K562 (cell line): ENCODE results near the gene PRDX6. TPM values are rescaled to one million over a fixed set of nuclear protein-coding genes. Genes with fewer than 3 reads are reported as not detected.

Source experiments
- ARID1B ChIP-seq: fragments of 450-650 bp; IDR thresholded peaks from 2 replicates; pipeline ENCODE4 v1.6.1; 2016; ENCODE audit warnings: antibody characterized with exemption, mild to moderate bottlenecking, inconsistent platforms
- BCL6 ChIP-seq: fragments of 250-450 bp; sonication (Bioruptor Pico); IDR thresholded peaks from 2 replicates; pipeline ENCODE4 v1.4.0; 2020
- GTF2A2 ChIP-seq: IDR thresholded peaks from 2 replicates; pipeline ENCODE4 v1.6.1; 2016; ENCODE audit warnings: mild to moderate bottlenecking, missing genetic modification characterization, missing compliant biosample characterization
- HDAC8 ChIP-seq: fragments of 450-650 bp; IDR thresholded peaks from 2 replicates; pipeline ENCODE4 v1.6.1; 2016; ENCODE audit warnings: mild to moderate bottlenecking, missing genetic modification characterization, moderate library complexity, missing compliant biosample characterization
- HDGF ChIP-seq: fragments of 450-650 bp; IDR thresholded peaks from 2 replicates; pipeline ENCODE4 v1.6.1; 2016
- HMG20A ChIP-seq: fragments of 450-650 bp; formaldehyde crosslinking; conservative IDR thresholded peaks from 2 replicates; pipeline ENCODE4 v1.4.0; 2020; ENCODE audit warnings: mild to moderate bottlenecking, mixed read lengths
- JUND ChIP-seq, 2 experiments: IDR thresholded peaks; 2 replicates in 1 of 2; 3 replicates in 1 of 2; pipeline ENCODE4 v1.6.1; 2011; ENCODE audit warnings: borderline replicate concordance in 2 of 2, low read depth in 2 of 2, low read length in 2 of 2, improper control_type of control experiment in 1 of 2, missing biosample characterization in 1 of 2, missing genetic modification characterization in 1 of 2, missing genetic modification reagents in 1 of 2
- MIER1 ChIP-seq: fragments of 450-650 bp; IDR thresholded peaks from 2 replicates; pipeline ENCODE4 v1.6.1; 2016; ENCODE audit warnings: antibody characterized with exemption, mild to moderate bottlenecking, low read depth
- NFIX ChIP-seq: fragments of 250-450 bp; sonication (Bioruptor Pico); IDR thresholded peaks from 2 replicates; pipeline ENCODE4 v1.4.0; 2020; ENCODE audit warnings: low read depth, mild to moderate bottlenecking, moderate library complexity
- OTX1 ChIP-seq: fragments of 450-650 bp; formaldehyde crosslinking; IDR thresholded peaks from 2 replicates; pipeline ENCODE4 v1.4.0; 2022; ENCODE audit warnings: mild to moderate bottlenecking
- RAD21 ChIP-seq, 2 experiments: fragments of 250-450 bp in 1 of 2; fragments of 450-650 bp in 1 of 2; sonication (Bioruptor Pico) in 1 of 2; formaldehyde crosslinking in 1 of 2; IDR thresholded peaks in 1 of 2; conservative IDR thresholded peaks in 1 of 2; 2 replicates each; pipeline versions ENCODE4 v1.4.0 to v1.8.0; 2020 to 2022; ENCODE audit warnings: mild to moderate bottlenecking in 2 of 2, moderate library complexity in 1 of 2
- RBBP5 ChIP-seq: fragments of 200-600 bp; sonication (generic); IDR thresholded peaks from 2 replicates; pipeline ENCODE4 v1.6.1; 2012; ENCODE audit warnings: borderline replicate concordance, mild to moderate bottlenecking, low read length, control low read depth, inconsistent platforms; ENCODE audit not compliant: insufficient read depth, poor library complexity, severe bottlenecking
- RFX5 ChIP-seq: IDR thresholded peaks from 2 replicates; pipeline ENCODE4 v1.6.1; 2011; ENCODE audit warnings: low read depth, mild to moderate bottlenecking, improper control_type of control experiment, low read length
- RFX7 ChIP-seq: fragments of 250-450 bp; sonication (Bioruptor Pico); IDR thresholded peaks from 2 replicates; pipeline ENCODE4 v1.5.1; 2021; ENCODE audit warnings: mild to moderate bottlenecking
- SMAD2 ChIP-seq: fragments of 150-350 bp; IDR thresholded peaks from 2 replicates; pipeline ENCODE4 v1.6.1; 2014; ENCODE audit warnings: low read depth, mild to moderate bottlenecking, low read length
- SNRNP70 ChIP-seq: fragments of 200-400 bp; formaldehyde crosslinking; optimal IDR thresholded peaks from 2 replicates; pipeline ENCODE3; 2017; ENCODE audit warnings: low read depth, low read length
- TEAD1 ChIP-seq, 2 experiments: fragments of 450-650 bp in 1 of 2; sonication (generic) in 1 of 2; formaldehyde crosslinking; IDR thresholded peaks; 2 replicates each; pipeline versions ENCODE4 v1.4.0 to v1.8.0; 2020 to 2022; ENCODE audit warnings: mild to moderate bottlenecking in 2 of 2, missing genetic modification reagents in 1 of 2
- TFAP4 ChIP-seq: sonication (generic); formaldehyde crosslinking; IDR thresholded peaks from 2 replicates; pipeline ENCODE4 v1.8.0; 2022; ENCODE audit warnings: missing genetic modification reagents, mild to moderate bottlenecking, moderate library complexity, borderline replicate concordance
- WHSC1 ChIP-seq: IDR thresholded peaks from one replicate; pipeline ENCODE4 v1.6.1; 2012; ENCODE audit warnings: low read length, control low read depth, inconsistent platforms
- ZBTB17 ChIP-seq: fragments of 450-650 bp; formaldehyde crosslinking; IDR thresholded peaks from 2 replicates; pipeline ENCODE4 v1.4.0; 2020; ENCODE audit warnings: mild to moderate bottlenecking
- ZNF165 ChIP-seq: fragments of 250-450 bp; sonication (Bioruptor Pico); IDR thresholded peaks from 2 replicates; pipeline ENCODE4 v1.4.0; 2020; ENCODE audit warnings: borderline replicate concordance
- ZNF197 ChIP-seq: fragments of 200-800 bp; sonication (Bioruptor generic); IDR thresholded peaks from 2 replicates; pipeline ENCODE4 v1.6.1; 2016; ENCODE audit warnings: low read depth, missing genetic modification characterization, missing compliant biosample characterization
- ZNF263 ChIP-seq: sonication (generic); formaldehyde crosslinking; IDR thresholded peaks from 2 replicates; pipeline ENCODE4 v1.8.0; 2022; ENCODE audit warnings: mild to moderate bottlenecking, missing genetic modification reagents, borderline replicate concordance
- ZNF316 ChIP-seq: fragments of 450-650 bp; IDR thresholded peaks from 2 replicates; pipeline ENCODE4 v1.6.1; 2016
- ZNF561 ChIP-seq: fragments of 450-650 bp; formaldehyde crosslinking; conservative IDR thresholded peaks from 2 replicates; pipeline ENCODE4 v1.4.0; 2020; ENCODE audit warnings: mild to moderate bottlenecking, moderate library complexity
- ZNF644 ChIP-seq: fragments of 200-800 bp; sonication (Bioruptor generic); IDR thresholded peaks from 2 replicates; pipeline ENCODE4 v1.6.1; 2016; ENCODE audit warnings: low read depth, missing genetic modification characterization, missing compliant biosample characterization
- ZNF740 ChIP-seq, 3 experiments: fragments of 200-800 bp in 1 of 3; sonication (Bioruptor generic) in 1 of 3; sonication (generic) in 1 of 3; formaldehyde crosslinking in 1 of 3; IDR thresholded peaks; 2 replicates each; pipeline versions ENCODE4 v1.6.1 to v1.8.0; 2016 to 2022; ENCODE audit warnings: mild to moderate bottlenecking in 2 of 3, missing compliant biosample characterization in 2 of 3, missing genetic modification characterization in 2 of 3, missing genetic modification reagents in 1 of 3
- ZNF76 ChIP-seq: fragments of 250-450 bp; sonication (Bioruptor Pico); IDR thresholded peaks from 2 replicates; pipeline ENCODE4 v1.4.0; 2020; ENCODE audit warnings: mild to moderate bottlenecking, moderate library complexity, borderline replicate concordance
- polyA plus RNA-seq, 8 experiments: library from polyadenylated mRNA; depleted of rRNA in 4 of 8; stranded (reverse) in 5 of 8; unstranded in 3 of 8; fragments of >200 nt; fragmentation: Nextera tagmentation in 2 of 8; fragmentation: Illumina TruSeq in 1 of 8; extraction: Ambion mirVana in 2 of 8; extraction: Trizol in 1 of 8; gene quantifications; 2 replicates each; pipeline versions ENCODE4 v1.2.1 to v1.2.3, GENCODE V29; 2011 to 2014; ENCODE audit warnings: inconsistent platforms in 1 of 8, missing spikeins in 1 of 8
- total RNA-seq, 7 experiments: library from RNA; depleted of rRNA in 6 of 7; stranded (reverse); fragments of >200 nt in 6 of 7; fragmentation: Illumina TruSeq in 2 of 7; extraction: Trizol in 2 of 7; gene quantifications; 2 replicates each; pipeline versions ENCODE4 v1.2.1 to v1.2.3, GENCODE V29; 2011 to 2021; ENCODE audit warnings: low replicate concordance in 1 of 7

The PRDX6 gene
- total and polyA plus RNA-seq, 9 of the 15 experiments (the other 6 are each of a cell fraction or from before 2014, with no cell fraction given): 277 to 1,082 (median 610) TPM

GRCh38 chr1:173474097-173474779 is 2.9 kb upstream of the PRDX6 start (continued):
- TF ChIP-seq JUND (IDR thresholded peaks at IDR 0.05; ENCODE audit: borderline replicate concordance, low read depth, low read length) (no peak), JUND (tag; IDR thresholded peaks at IDR 0.05; ENCODE audit: borderline replicate concordance, low read depth, low read length) (peak; percentile 39; the same call in 1 of the 3 replicates), ZBTB17 (CRISPR knock-in tag) (peak; percentile 81), RBBP5 (no peak), TFAP4 (CRISPR knock-in tag) (no peak), ZNF263 (CRISPR knock-in tag) (no peak), ARID1B (no peak), RFX7 (CRISPR knock-in tag) (no peak), SNRNP70 (no peak), RFX5 (no peak), ZNF561 (no peak), WHSC1 (no peak), HDGF (no peak), ZNF316 (peak; percentile 75), SMAD2 (no peak), ZNF644 (tag) (peak; percentile 81; the same call in 1 of the 2 replicates), OTX1 (CRISPR knock-in tag) (0 out of 2 replicates have a peak, but pooled peaks have one; percentile 37), ZNF740 (CRISPR knock-in tag; IDR thresholded peaks at IDR 0.05) (no peak), ZNF740 (tag; IDR thresholded peaks at IDR 0.05) (peak in 1 of 2 experiments; percentile 94; a peak in 2 of 4 replicates), GTF2A2 (peak; percentile 93), NFIX (CRISPR knock-in tag) (no peak), TEAD1 (CRISPR knock-in tag; IDR thresholded peaks at IDR 0.05) (peak in 1 of 2 experiments; percentile 69; a peak in 2 of 4 replicates), BCL6 (CRISPR knock-in tag) (peak; percentile 22; the same call in 1 of the 2 replicates), RAD21 (CRISPR knock-in tag; conservative IDR thresholded peaks at IDR 0.05 in 1 of 2, IDR thresholded peaks at IDR 0.05 in 1 of 2) (no peak; a peak in 1 of 4 replicates), HMG20A (CRISPR knock-in tag) (no peak), HDAC8 (tag) (peak; percentile 76), ZNF165 (CRISPR knock-in tag) (no peak), ZNF197 (CRISPR knock-in tag) (peak; percentile 83), MIER1 (no peak), ZNF76 (CRISPR knock-in tag) (peak; percentile 64; the same call in 1 of the 2 replicates)
